ENCODE data around the gene NDUFA13. TPM values are rescaled to one million over a fixed set of nuclear protein-coding genes. Genes with fewer than 3 reads are reported as not detected.

Gene NDUFA13
- total RNA-seq, 1 experiment from 2014 or later, result 157 TPM

- in situ Hi-C loops (cut with HindIII; ENCODE audit: low pct_unique_long_range_greater_than_20kb, low sequenced_read_pairs), result no loop called here
- no peak for DNase-seq (ENCODE audit: low read depth, low spot score)
These were observed 27.8 kb upstream of the NDUFA13 start for GRCh38 chr19:19487950-19488874.

- DNase-seq (ENCODE audit: low read depth, low spot score), result peak; percentile 82
These were observed 26.9 kb upstream of the NDUFA13 start for GRCh38 chr19:19488875-19489690.

GRCh38 chr19:19489804-19490204, 26.2 kb upstream of the NDUFA13 start:
- in situ Hi-C loops (cut with HindIII; ENCODE audit: low pct_unique_long_range_greater_than_20kb, low sequenced_read_pairs), result no loop called here
- DNase-seq (ENCODE audit: low read depth, low spot score), result no peak

More at GRCh38 chr19:19488875-19489690, 26.9 kb upstream of the NDUFA13 start:
- in situ Hi-C loops (cut with HindIII; ENCODE audit: low pct_unique_long_range_greater_than_20kb, low sequenced_read_pairs), result no loop called here

GRCh38 chr19:19490214-19490968, 25.6 kb upstream of the NDUFA13 start:
- peak; percentile 82 for DNase-seq (ENCODE audit: low read depth, low spot score)
- in situ Hi-C loops (cut with HindIII; ENCODE audit: low pct_unique_long_range_greater_than_20kb, low sequenced_read_pairs), result no loop called here

GRCh38 chr19:19491321-19492025, 24.6 kb upstream of the NDUFA13 start:
- no peak for DNase-seq (ENCODE audit: low read depth, low spot score)
- in situ Hi-C loops (cut with HindIII; ENCODE audit: low pct_unique_long_range_greater_than_20kb, low sequenced_read_pairs), result no loop called here

GRCh38 chr19:19492026-19492610, 23.9 kb upstream of the NDUFA13 start:
- DNase-seq (ENCODE audit: low read depth, low spot score), result no peak
- in situ Hi-C loops (cut with HindIII; ENCODE audit: low pct_unique_long_range_greater_than_20kb, low sequenced_read_pairs), result no loop called here

- no peak for DNase-seq (ENCODE audit: low read depth, low spot score)
- in situ Hi-C loops (cut with HindIII; ENCODE audit: low pct_unique_long_range_greater_than_20kb, low sequenced_read_pairs), result no loop called here
These were observed 22.0 kb upstream of the NDUFA13 start for GRCh38 chr19:19493841-19494546.

GRCh38 chr19:19495614-19496603, 20.1 kb upstream of the NDUFA13 start:
- in situ Hi-C loops (cut with HindIII; ENCODE audit: low pct_unique_long_range_greater_than_20kb, low sequenced_read_pairs), result no loop called here
- no peak for DNase-seq (ENCODE audit: low read depth, low spot score)

- no peak for DNase-seq (ENCODE audit: low read depth, low spot score)
These were observed 17.6 kb upstream of the NDUFA13 start for GRCh38 chr19:19498255-19498991.

GRCh38 chr19:19499272-19499995, 16.6 kb upstream of the NDUFA13 start:
- in situ Hi-C loops (cut with HindIII; ENCODE audit: low pct_unique_long_range_greater_than_20kb, low sequenced_read_pairs), result no loop called here
- no peak for DNase-seq (ENCODE audit: low read depth, low spot score)

More at GRCh38 chr19:19498255-19498991, 17.6 kb upstream of the NDUFA13 start:
- in situ Hi-C loops (cut with HindIII; ENCODE audit: low pct_unique_long_range_greater_than_20kb, low sequenced_read_pairs), result no loop called here

GRCh38 chr19:19500975-19501644, 14.9 kb upstream of the NDUFA13 start:
- in situ Hi-C loops (cut with HindIII; ENCODE audit: low pct_unique_long_range_greater_than_20kb, low sequenced_read_pairs), result no loop called here
- DNase-seq (ENCODE audit: low read depth, low spot score), result no peak

- DNase-seq (ENCODE audit: low read depth, low spot score), result no peak
- in situ Hi-C loops (cut with HindIII; ENCODE audit: low pct_unique_long_range_greater_than_20kb, low sequenced_read_pairs), result no loop called here
These were observed 14.2 kb upstream of the NDUFA13 start for GRCh38 chr19:19501798-19502197.

GRCh38 chr19:19502281-19502680, 13.7 kb upstream of the NDUFA13 start:
- no peak for DNase-seq (ENCODE audit: low read depth, low spot score)
- in situ Hi-C loops (cut with HindIII; ENCODE audit: low pct_unique_long_range_greater_than_20kb, low sequenced_read_pairs), result no loop called here

Data from SK-MEL-5 (cell line).